ENCODE data around the gene TRIM56. TPM values are rescaled to one million over a fixed set of nuclear protein-coding genes. Genes with fewer than 3 reads are reported as not detected.

TRIM56 gene
- total and polyA plus RNA-seq, 2 of the 13 experiments (the other 11 are each of a cell fraction or from before 2014, with no cell fraction given) = 3.2 to 7.1 TPM

DNA sequence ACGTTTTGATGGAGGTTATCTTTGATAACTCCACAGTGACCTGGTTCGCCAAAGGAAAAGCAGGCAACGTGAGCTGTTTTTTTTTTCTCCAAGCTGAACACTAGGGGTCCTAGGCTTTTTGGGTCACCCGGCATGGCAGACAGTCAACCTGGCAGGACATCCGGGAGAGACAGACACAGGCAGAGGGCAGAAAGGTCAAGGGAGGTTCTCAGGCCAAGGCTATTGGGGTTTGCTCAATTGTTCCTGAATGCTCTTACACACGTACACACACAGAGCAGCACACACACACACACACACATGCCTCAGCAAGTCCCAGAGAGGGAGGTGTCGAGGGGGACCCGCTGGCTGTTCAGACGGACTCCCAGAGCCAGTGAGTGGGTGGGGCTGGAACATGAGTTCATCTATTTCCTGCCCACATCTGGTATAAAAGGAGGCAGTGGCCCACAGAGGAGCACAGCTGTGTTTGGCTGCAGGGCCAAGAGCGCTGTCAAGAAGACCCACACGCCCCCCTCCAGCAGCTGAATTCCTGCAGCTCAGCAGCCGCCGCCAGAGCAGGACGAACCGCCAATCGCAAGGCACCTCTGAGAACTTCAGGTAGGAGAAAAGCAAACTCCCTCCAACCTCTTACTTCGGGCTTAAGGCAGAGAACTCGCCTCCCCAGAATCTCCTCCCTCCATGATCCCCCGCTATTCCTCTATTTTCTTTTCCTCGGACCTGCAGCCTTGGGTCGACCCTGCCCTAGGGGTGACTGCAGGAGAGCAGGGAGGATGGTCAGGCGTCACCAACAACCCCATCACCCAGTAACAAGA lies 41.6 kb downstream of the TRIM56 start, which contains the start of gene SERPINE1 (continued):
- TF ChIP-seq ESRRA (CRISPR knock-in tag; IDR thresholded peaks at IDR 0.05; ENCODE audit: low read depth) = peak; percentile 92
- no peak; the same call in 1 of the 2 replicates for TF ChIP-seq SP4 (CRISPR knock-in tag; IDR thresholded peaks at IDR 0.05)
- TF ChIP-seq, protein P1, sequence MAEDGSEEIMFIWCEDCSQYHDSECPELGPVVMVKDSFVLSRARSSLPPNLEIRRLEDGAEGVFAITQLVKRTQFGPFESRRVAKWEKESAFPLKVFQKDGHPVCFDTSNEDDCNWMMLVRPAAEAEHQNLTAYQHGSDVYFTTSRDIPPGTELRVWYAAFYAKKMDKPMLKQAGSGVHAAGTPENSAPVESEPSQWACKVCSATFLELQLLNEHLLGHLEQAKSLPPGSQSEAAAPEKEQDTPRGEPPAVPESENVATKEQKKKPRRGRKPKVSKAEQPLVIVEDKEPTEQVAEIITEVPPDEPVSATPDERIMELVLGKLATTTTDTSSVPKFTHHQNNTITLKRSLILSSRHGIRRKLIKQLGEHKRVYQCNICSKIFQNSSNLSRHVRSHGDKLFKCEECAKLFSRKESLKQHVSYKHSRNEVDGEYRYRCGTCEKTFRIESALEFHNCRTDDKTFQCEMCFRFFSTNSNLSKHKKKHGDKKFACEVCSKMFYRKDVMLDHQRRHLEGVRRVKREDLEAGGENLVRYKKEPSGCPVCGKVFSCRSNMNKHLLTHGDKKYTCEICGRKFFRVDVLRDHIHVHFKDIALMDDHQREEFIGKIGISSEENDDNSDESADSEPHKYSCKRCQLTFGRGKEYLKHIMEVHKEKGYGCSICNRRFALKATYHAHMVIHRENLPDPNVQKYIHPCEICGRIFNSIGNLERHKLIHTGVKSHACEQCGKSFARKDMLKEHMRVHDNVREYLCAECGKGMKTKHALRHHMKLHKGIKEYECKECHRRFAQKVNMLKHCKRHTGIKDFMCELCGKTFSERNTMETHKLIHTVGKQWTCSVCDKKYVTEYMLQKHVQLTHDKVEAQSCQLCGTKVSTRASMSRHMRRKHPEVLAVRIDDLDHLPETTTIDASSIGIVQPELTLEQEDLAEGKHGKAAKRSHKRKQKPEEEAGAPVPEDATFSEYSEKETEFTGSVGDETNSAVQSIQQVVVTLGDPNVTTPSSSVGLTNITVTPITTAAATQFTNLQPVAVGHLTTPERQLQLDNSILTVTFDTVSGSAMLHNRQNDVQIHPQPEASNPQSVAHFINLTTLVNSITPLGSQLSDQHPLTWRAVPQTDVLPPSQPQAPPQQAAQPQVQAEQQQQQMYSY (CRISPR knock-in tag; IDR thresholded peaks at IDR 0.05) = no peak
- peak; percentile 83; the same call in 1 of the 2 replicates for TF ChIP-seq PAWR (CRISPR knock-in tag; IDR thresholded peaks at IDR 0.05; ENCODE audit: borderline replicate concordance)
- TF ChIP-seq SP1 (IDR thresholded peaks at IDR 0.05) = no peak
- peak; percentile 64 for TF ChIP-seq SP1 (CRISPR knock-in tag; IDR thresholded peaks at IDR 0.05)
- 0 out of 2 replicates have a peak, but pooled peaks have one; percentile 36 for TF ChIP-seq ZNF615 (CRISPR knock-in tag; IDR thresholded peaks at IDR 0.05; ENCODE audit: borderline replicate concordance)
- TF ChIP-seq, protein P2, sequence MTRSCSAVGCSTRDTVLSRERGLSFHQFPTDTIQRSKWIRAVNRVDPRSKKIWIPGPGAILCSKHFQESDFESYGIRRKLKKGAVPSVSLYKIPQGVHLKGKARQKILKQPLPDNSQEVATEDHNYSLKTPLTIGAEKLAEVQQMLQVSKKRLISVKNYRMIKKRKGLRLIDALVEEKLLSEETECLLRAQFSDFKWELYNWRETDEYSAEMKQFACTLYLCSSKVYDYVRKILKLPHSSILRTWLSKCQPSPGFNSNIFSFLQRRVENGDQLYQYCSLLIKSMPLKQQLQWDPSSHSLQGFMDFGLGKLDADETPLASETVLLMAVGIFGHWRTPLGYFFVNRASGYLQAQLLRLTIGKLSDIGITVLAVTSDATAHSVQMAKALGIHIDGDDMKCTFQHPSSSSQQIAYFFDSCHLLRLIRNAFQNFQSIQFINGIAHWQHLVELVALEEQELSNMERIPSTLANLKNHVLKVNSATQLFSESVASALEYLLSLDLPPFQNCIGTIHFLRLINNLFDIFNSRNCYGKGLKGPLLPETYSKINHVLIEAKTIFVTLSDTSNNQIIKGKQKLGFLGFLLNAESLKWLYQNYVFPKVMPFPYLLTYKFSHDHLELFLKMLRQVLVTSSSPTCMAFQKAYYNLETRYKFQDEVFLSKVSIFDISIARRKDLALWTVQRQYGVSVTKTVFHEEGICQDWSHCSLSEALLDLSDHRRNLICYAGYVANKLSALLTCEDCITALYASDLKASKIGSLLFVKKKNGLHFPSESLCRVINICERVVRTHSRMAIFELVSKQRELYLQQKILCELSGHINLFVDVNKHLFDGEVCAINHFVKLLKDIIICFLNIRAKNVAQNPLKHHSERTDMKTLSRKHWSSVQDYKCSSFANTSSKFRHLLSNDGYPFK (CRISPR knock-in tag; IDR thresholded peaks at IDR 0.05; ENCODE audit: borderline replicate concordance) = peak; percentile 68; the same call in 1 of the 2 replicates
- peak; percentile 68 for TF ChIP-seq ZFX (CRISPR knock-in tag; IDR thresholded peaks at IDR 0.05; ENCODE audit: low read depth)
- TF ChIP-seq ZC3H4 (CRISPR knock-in tag; IDR thresholded peaks at IDR 0.05; ENCODE audit: borderline replicate concordance) = no peak
- peak; percentile 46; the same call in 1 of the 2 replicates for TF ChIP-seq SSRP1 (CRISPR knock-in tag; IDR thresholded peaks at IDR 0.05)
- TF ChIP-seq ZNF562 (CRISPR knock-in tag; IDR thresholded peaks at IDR 0.05; ENCODE audit: borderline replicate concordance) = no peak
- no peak for TF ChIP-seq SMARCE1 (IDR thresholded peaks at IDR 0.05; ENCODE audit: borderline replicate concordance)
- TF ChIP-seq SKI (IDR thresholded peaks at IDR 0.05; ENCODE audit: partially characterized antibody) = peak; percentile 96
- peak; percentile 37; the same call in 1 of the 2 replicates for TF ChIP-seq NFYB (CRISPR knock-in tag; IDR thresholded peaks at IDR 0.05)
- TF ChIP-seq, protein P3, sequence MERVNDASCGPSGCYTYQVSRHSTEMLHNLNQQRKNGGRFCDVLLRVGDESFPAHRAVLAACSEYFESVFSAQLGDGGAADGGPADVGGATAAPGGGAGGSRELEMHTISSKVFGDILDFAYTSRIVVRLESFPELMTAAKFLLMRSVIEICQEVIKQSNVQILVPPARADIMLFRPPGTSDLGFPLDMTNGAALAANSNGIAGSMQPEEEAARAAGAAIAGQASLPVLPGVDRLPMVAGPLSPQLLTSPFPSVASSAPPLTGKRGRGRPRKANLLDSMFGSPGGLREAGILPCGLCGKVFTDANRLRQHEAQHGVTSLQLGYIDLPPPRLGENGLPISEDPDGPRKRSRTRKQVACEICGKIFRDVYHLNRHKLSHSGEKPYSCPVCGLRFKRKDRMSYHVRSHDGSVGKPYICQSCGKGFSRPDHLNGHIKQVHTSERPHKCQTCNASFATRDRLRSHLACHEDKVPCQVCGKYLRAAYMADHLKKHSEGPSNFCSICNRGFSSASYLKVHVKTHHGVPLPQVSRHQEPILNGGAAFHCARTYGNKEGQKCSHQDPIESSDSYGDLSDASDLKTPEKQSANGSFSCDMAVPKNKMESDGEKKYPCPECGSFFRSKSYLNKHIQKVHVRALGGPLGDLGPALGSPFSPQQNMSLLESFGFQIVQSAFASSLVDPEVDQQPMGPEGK (CRISPR knock-in tag; IDR thresholded peaks at IDR 0.05) = peak; percentile 96
- no peak for TF ChIP-seq ZNF383 (CRISPR knock-in tag; IDR thresholded peaks at IDR 0.05; ENCODE audit: borderline replicate concordance)
- TF ChIP-seq ZMYM4 (CRISPR knock-in tag; IDR thresholded peaks at IDR 0.05) = peak; percentile 80
- no peak for TF ChIP-seq ATRX (CRISPR knock-in tag; IDR thresholded peaks at IDR 0.05; ENCODE audit: borderline replicate concordance)
- no peak; the same call in 1 of the 2 replicates for TF ChIP-seq YEATS2 (CRISPR knock-in tag; IDR thresholded peaks at IDR 0.05; ENCODE audit: borderline replicate concordance)
- TF ChIP-seq NCOA5 (CRISPR knock-in tag; IDR thresholded peaks at IDR 0.05) = no peak
- peak; percentile 97 for TF ChIP-seq ZBTB3 (CRISPR knock-in tag; IDR thresholded peaks at IDR 0.05; ENCODE audit: borderline replicate concordance, low read depth)
